HG03103 (cell line): ENCODE results near the gene AMELX.

ENCODE experiments used
- ATAC-seq: cut with Tn5 transposase; IDR thresholded peaks from one replicate; pipeline ENCODE4 v1.9.1; 2021; ENCODE audit warnings: low read depth; ENCODE audit not compliant: unreplicated experiment

The AMELX gene

GRCh38 chrX:11304829-11305228 lies 11.6 kb downstream of the AMELX start:
- no peak for ATAC-seq

- ATAC-seq = no peak
Measured at GRCh38 chrX:11305641-11306040, 12.4 kb downstream of the AMELX start.

GRCh38 chrX:11309220-11309619 lies 16.0 kb downstream of the AMELX start:
- ATAC-seq = no peak

GRCh38 chrX:11311706-11312105 lies 18.5 kb downstream of the AMELX start:
- ATAC-seq = no peak

GRCh38 chrX:11319806-11320520 lies 26.8 kb downstream of the AMELX start:
- ATAC-seq = no peak

DNA sequence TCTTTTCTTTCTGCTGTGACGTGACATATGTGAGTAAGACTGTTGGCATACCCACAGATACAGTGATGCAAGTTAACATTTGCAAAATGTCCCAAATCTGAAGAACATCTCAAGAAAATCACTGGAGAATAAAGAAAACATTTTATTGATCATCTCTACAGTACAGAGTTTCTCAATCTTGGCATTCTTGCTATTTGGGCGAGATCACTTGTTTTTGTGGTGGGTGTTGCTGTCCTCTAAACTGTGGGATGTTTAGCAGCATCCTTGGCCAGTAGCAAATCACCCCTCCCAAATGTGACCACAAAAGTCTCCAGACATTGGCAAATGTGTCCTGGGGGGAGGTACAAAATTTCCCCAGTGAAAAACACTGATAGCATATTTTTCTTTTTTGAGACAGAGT lies 28.8 kb downstream of the AMELX start:
- ATAC-seq = no peak

- ATAC-seq = no peak
Measured at GRCh38 chrX:11328134-11328533, 34.9 kb downstream of the AMELX start.

DNA sequence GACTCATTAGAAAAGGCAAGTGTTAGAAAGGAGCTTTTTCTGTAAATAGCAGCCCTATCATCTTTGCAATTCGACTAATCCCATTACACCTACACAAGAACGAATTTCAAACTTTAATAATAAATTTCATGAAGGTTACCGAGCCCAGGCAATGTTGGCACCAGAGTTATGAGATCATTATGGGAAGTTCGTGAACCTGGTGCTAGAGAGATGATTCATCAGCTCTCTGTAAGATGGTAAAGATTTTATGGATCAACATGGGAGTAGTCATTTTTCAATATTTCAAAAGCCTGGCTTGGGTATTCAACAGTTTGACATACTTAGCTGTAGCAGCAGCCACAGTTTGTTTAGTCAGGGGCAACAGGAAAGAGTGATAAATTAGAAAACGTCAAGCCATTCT lies 35.8 kb downstream of the AMELX start:
- ATAC-seq = no peak

GRCh38 chrX:11331788-11332187 lies 38.6 kb downstream of the AMELX start:
- no peak for ATAC-seq

DNA sequence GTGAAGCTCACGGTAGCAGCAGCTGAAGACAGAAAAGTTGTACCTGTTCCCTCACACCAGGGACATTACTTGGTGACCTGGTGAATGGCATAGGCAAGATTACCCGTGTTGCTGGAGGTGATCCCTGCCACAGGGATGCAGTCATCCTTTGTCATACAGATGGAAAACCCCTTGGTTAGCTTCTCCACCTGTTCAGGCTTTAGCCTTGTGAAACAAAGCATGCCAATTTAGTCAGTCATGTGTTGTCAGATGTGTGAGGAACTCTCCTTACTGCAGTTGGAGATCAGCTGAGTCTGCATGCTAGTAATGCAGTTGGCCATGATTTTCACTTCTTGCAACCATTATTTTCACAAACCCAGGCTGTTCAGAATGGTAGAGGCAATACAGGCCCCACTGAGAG lies 41.0 kb downstream of the AMELX start:
- ATAC-seq = no peak

DNA sequence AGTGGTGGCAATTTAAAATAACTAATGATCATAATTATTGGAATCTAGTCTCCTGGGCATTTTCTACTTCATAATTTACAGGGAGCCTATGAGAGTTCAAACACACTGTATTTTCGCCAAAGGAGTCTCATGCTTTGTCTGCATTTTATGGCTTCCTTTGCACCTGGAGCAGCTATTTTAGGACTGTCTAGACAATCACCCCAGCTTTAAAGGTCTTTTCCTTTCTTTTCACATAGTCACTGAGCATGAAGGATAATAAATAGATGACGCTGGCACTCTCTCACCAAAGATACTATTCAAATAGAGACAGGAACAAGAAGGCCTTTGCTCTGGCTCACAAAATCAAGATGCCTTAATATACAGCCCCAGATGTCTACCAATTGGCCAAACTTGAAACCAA lies 43.0 kb downstream of the AMELX start:
- ATAC-seq = no peak

DNA sequence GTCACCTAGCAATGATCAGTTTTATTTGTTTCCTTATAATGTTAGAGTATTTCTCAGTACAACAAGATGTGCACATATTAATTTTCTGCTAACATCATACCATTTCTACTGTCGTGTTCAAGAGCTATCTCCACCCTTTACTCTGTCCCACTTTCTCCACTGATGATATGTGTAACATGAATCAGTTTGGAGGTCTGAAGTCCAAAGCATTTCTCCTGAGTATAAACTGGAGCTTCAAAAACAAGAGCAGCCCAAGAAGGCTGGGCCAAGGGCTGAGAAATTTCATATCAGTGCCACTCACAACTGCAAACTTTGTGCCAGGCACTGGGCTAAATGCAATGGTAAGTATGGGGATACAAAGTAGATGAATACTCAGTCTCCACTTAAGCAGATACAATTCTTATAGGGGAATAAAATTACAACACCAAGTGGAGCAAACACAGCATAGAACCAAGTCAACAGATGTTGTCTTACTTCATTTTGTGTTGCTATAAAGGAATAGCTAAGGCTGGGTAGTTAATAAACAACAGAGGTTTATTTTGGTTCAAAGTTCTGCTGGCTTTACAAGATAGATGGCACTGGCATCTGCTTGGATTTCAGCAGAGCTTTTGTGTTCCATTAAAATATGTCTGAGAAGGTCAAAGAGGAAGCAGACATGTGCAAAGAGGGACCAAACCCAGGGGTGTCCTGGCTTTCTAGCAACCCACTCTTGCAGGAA lies 44.2 kb downstream of the AMELX start:
- no peak for ATAC-seq

DNA sequence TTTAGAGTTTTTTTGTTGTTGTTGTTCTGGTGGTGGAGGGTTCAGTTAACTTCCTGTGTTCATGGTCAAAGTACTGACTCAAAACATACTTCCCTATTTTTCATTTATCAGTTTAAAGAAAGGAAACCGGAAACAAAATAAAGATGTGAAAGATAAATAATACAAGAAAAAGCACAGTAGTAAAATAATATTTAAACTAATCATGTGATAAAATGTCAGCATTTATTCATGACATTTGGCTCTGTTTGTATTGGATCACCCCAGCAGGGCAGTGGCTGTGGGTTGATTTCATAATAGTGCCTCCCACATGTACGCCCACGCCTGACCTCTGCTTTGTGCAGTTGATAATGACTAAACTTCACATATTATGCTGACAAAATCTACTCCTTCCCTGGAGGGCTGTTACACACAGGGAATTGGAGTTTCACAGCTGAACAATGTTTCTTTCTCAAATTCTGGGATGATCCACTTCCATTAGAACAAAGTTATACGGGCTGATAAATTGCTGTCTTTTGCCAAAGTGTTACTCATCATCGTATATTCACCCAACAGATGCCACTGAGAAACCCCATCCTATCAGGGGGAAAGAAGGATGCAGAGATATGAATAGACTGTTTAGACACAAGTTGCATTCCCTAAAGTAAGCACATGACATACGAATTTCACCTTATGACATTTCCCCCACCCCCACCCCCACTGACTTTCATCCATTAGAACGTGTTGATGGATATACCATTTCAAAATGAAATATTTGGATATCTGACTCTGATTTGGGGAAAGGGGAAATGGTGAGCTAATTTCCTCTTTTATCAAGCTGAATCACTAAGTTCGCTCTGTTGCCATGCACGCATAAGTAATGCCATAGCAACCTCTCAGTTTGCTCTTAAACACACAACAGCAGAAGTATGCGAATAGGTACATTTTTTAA lies 48.3 kb downstream of the AMELX start:
- ATAC-seq = peak; percentile 75

- no peak for ATAC-seq
Measured at GRCh38 chrX:11342673-11343072, 49.5 kb downstream of the AMELX start.

DNA sequence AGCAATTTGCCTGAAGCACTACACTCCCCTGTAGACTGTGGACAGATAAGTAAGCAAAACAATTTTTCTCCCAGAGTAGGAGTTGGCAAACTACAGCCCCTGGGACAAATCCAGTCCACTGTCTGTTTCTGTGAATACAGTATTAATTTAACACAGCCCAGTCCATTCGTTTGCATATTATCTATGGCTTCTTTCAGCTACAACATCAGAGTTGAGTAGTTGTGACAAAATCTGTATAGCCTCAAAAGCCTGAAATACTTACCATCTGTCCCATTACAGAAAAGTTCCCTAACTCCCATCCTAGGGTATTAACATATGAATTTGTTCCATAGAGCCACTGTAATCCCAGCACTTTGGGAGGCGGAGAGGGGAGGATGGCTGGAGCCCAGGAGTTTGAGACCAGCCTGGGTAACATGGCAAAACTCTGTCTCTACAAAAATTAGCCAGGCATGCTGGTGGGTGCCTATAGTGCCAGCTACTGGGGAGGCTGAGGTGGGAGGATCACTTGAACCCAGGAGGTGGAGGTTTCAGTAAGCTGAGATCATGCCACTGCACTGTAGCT lies 53.0 kb downstream of the AMELX start:
- no peak for ATAC-seq

GRCh38 chrX:11347300-11347699 lies 54.1 kb downstream of the AMELX start:
- ATAC-seq = no peak

DNA sequence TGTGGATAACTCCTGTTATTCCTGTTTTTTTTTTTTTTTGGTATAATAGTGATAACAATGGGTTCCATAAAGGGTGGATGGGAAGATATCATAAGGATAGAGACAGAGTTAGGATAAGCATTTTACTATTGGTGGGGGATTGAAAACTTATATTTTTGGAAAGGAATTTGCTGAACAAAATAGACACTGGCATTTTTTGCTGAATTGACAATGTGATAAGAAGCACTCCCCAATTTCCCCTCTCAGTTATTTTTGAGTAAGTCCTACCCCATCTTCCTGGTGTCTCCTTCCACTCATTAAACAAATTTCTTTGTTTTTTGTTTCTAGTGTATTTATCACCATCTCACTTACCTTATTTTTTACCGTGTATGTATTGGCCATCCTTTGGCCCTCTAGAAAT lies 55.8 kb downstream of the AMELX start:
- ATAC-seq = no peak

DNA sequence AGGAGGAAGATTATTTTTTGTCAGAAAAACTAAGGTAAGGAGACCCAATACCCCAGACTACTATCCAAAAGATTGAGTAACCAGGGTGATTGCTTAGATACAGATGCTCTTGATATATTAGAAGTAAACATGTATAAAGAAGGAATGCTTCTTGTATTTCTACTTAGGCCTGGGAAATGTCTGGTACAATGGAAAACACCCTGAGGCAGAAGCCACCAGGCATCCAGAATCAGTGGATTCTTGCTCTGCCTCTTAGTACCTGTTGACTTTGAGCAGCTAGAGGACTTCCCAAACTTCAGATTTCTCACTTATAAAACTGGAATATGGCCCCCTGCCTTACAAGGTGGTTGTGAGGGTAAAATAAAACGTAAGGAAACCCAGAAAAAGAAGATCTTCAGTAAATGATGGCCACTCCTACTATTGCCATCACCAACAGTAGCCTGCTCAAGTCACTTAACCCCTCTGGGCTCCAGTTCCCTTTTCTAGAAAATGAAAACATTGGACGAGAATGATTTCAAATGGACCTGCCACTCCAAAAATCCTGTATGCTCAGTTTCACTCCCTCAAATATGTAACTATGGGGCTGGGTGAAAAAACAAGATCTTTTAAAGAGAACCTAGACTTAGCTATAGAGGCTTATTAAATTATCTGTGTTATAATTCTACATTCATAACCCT lies 56.6 kb downstream of the AMELX start:
- ATAC-seq = no peak
